Stimulated activated CD4-positive, alpha-beta T cell treated with anti-CD3 and anti-CD28 coated beads, Interleukin-12 subunit alpha, Interleukin-12 subunit beta, amount 100 ng/mL, for 48 hours (primary cell): ENCODE data around the gene SDK2.
"Not testable (repeated sequence)": the region's sequence is repeated elsewhere in the genome, so short reads cannot be mapped to it uniquely, and the experiment has no call there.

Source experiments
- DNase-seq, 3 donors: peaks; one replicate each; pipeline ENCODE4 v3.0.0-alpha.2; 2020; ENCODE audit warnings: low read depth in 2 of 3, low spot score in 1 of 3

The SDK2 gene

GRCh38 chr17:73463821-73464220 is 180.4 kb downstream of the SDK2 start:
- DNase-seq = no peak

- no peak for DNase-seq
These were observed 181.4 kb downstream of the SDK2 start for GRCh38 chr17:73462823-73463222.

GRCh38 chr17:73459980-73460379 is 184.3 kb downstream of the SDK2 start:
- no peak for DNase-seq

GRCh38 chr17:73455767-73456166 is 188.5 kb downstream of the SDK2 start:
- DNase-seq = no peak

GRCh38 chr17:73455050-73455687 is 189.1 kb downstream of the SDK2 start:
- DNase-seq = no peak

GRCh38 chr17:73453494-73453893 is 190.8 kb downstream of the SDK2 start:
- DNase-seq = not testable (repeated sequence)

GRCh38 chr17:73453090-73453489 is 191.2 kb downstream of the SDK2 start:
- no peak for DNase-seq

GRCh38 chr17:73452009-73452408 is 192.2 kb downstream of the SDK2 start:
- DNase-seq = no peak

- no peak for DNase-seq
These were observed 196.9 kb downstream of the SDK2 start for GRCh38 chr17:73447319-73447718.

GRCh38 chr17:73446617-73447016 is 197.6 kb downstream of the SDK2 start:
- DNase-seq = no peak

- DNase-seq = no peak
These were observed 198.8 kb downstream of the SDK2 start for GRCh38 chr17:73445466-73445865.

GRCh38 chr17:73444021-73444420 is 200.2 kb downstream of the SDK2 start:
- no peak for DNase-seq

- no peak for DNase-seq
These were observed 204.6 kb downstream of the SDK2 start for GRCh38 chr17:73439597-73439996.

- no peak for DNase-seq
These were observed 206.4 kb downstream of the SDK2 start for GRCh38 chr17:73437826-73438225.

- no peak for DNase-seq
These were observed 207.3 kb downstream of the SDK2 start for GRCh38 chr17:73436954-73437353.

GRCh38 chr17:73435412-73435811 is 208.8 kb downstream of the SDK2 start:
- DNase-seq = no peak

- no peak for DNase-seq
These were observed 210.1 kb downstream of the SDK2 start for GRCh38 chr17:73434154-73434553.

GRCh38 chr17:73433501-73433900 is 210.7 kb downstream of the SDK2 start:
- DNase-seq = no peak

- no peak for DNase-seq
These were observed 211.5 kb downstream of the SDK2 start for GRCh38 chr17:73432624-73433190.

GRCh38 chr17:73431401-73432205 is 212.6 kb downstream of the SDK2 start:
- no peak for DNase-seq

GRCh38 chr17:73430848-73431247 is 213.4 kb downstream of the SDK2 start:
- peak in 1 of 3 donors; percentile 13 for DNase-seq

GRCh38 chr17:73430165-73430680 is 214.0 kb downstream of the SDK2 start:
- DNase-seq = no peak
